Activated naive CD4-positive, alpha-beta T cell treated with anti-CD3 and anti-CD28 coated beads, Interleukin-2, amount 50 U/mL, for 24 hours (primary cell): ENCODE measurements around the gene MZB1.
A peak's percentile ranks its signal among the peaks of the same experiment; 100 is the strongest.
"Not testable (repeated sequence)": the region's sequence is repeated elsewhere in the genome, so short reads cannot be mapped to it uniquely, and the experiment has no call there.

Experiments
- H3K27ac Mint-ChIP-seq: one replicate; pipeline ENCODE4 v1.8.0; 2021; ENCODE audit warnings: mild to moderate bottlenecking, mixed read lengths
- H3K27me3 Mint-ChIP-seq: one replicate; pipeline ENCODE4 v1.8.0; 2021; ENCODE audit warnings: mixed read lengths
- H3K36me3 Mint-ChIP-seq: one replicate; pipeline ENCODE4 v1.8.0; 2021; ENCODE audit warnings: mixed read lengths
- H3K4me1 Mint-ChIP-seq: one replicate; pipeline ENCODE4 v1.8.0; 2021; ENCODE audit warnings: mixed read lengths
- H3K4me3 Mint-ChIP-seq: one replicate; pipeline ENCODE4 v1.8.0; 2021; ENCODE audit warnings: mild to moderate bottlenecking, mixed read lengths
- H3K9me3 Mint-ChIP-seq: one replicate; pipeline ENCODE4 v1.8.0; 2021; ENCODE audit warnings: mixed read lengths

The MZB1 gene

GRCh38 chr5:139376364-139376763 lies 13.3 kb downstream of the MZB1 start:
- no peak overlapping the region for H3K4me3 Mint-ChIP-seq
- H3K9me3 Mint-ChIP-seq, result no peaks in the 10 kb centered on the region
- no peak overlapping the region for H3K27ac Mint-ChIP-seq
- H3K27me3 Mint-ChIP-seq, result no peaks in the 10 kb centered on the region
- H3K4me1 Mint-ChIP-seq, result no peaks in the 10 kb centered on the region
- peaks cover 1% of the 10 kb centered on the region for H3K36me3 Mint-ChIP-seq

GRCh38 chr5:139374909-139375308 lies 14.8 kb downstream of the MZB1 start:
- Mint-ChIP-seq H3K4me3 (no peak overlapping the region), H3K4me1 (no peaks in the 10 kb centered on the region), H3K27me3 (no peaks in the 10 kb centered on the region), H3K9me3 (no peaks in the 10 kb centered on the region), H3K27ac (no peak overlapping the region), H3K36me3 (peaks cover 1% of the 10 kb centered on the region)

GRCh38 chr5:139371482-139372435 lies 18.0 kb downstream of the MZB1 start:
- peaks cover 3% of the 10 kb centered on the region for H3K36me3 Mint-ChIP-seq
- H3K9me3 Mint-ChIP-seq, result no peaks in the 10 kb centered on the region
- no peaks in the 10 kb centered on the region for H3K27me3 Mint-ChIP-seq
- no peak overlapping the region for H3K27ac Mint-ChIP-seq
- H3K4me3 Mint-ChIP-seq, result no peak overlapping the region
- no peaks in the 10 kb centered on the region for H3K4me1 Mint-ChIP-seq

- Mint-ChIP-seq H3K36me3 (peaks cover 5% of the 10 kb centered on the region), H3K4me3 (no peak overlapping the region), H3K27ac (no peak overlapping the region), H3K27me3 (no peaks in the 10 kb centered on the region), H3K9me3 (no peaks in the 10 kb centered on the region), H3K4me1 (no peaks in the 10 kb centered on the region)
Observed at GRCh38 chr5:139369181-139369580, 20.5 kb downstream of the MZB1 start.

- H3K4me1 Mint-ChIP-seq, result no peaks in the 10 kb centered on the region
- H3K36me3 Mint-ChIP-seq, result peaks cover 7% of the 10 kb centered on the region
- H3K4me3 Mint-ChIP-seq, result no peak overlapping the region
Observed at GRCh38 chr5:139368613-139369012, 21.1 kb downstream of the MZB1 start.

GRCh38 chr5:139364466-139364865 lies 25.2 kb downstream of the MZB1 start:
- Mint-ChIP-seq H3K4me3 (no peak overlapping the region), H3K36me3 (peaks cover 6% of the 10 kb centered on the region), H3K9me3 (no peaks in the 10 kb centered on the region), H3K27me3 (no peaks in the 10 kb centered on the region), H3K4me1 (peaks cover 15% of the 10 kb centered on the region), H3K27ac (no peak overlapping the region)

More at GRCh38 chr5:139368613-139369012, 21.1 kb downstream of the MZB1 start:
- Mint-ChIP-seq H3K9me3 (no peaks in the 10 kb centered on the region), H3K27ac (peak overlapping the region; percentile 66), H3K27me3 (no peaks in the 10 kb centered on the region)

GRCh38 chr5:139363937-139364336 lies 25.8 kb downstream of the MZB1 start:
- Mint-ChIP-seq H3K27me3 (no peaks in the 10 kb centered on the region), H3K4me3 (no peak overlapping the region), H3K4me1 (peaks cover 16% of the 10 kb centered on the region), H3K9me3 (no peaks in the 10 kb centered on the region), H3K36me3 (peaks cover 6% of the 10 kb centered on the region), H3K27ac (no peak overlapping the region)

GRCh38 chr5:139361835-139362429 lies 27.8 kb downstream of the MZB1 start:
- Mint-ChIP-seq H3K36me3 (peaks cover 7% of the 10 kb centered on the region), H3K4me3 (no peak overlapping the region), H3K4me1 (peaks cover 31% of the 10 kb centered on the region), H3K27me3 (no peaks in the 10 kb centered on the region), H3K27ac (no peak overlapping the region), H3K9me3 (no peaks in the 10 kb centered on the region)

- no peaks in the 10 kb centered on the region for H3K27me3 Mint-ChIP-seq
- H3K4me3 Mint-ChIP-seq, result no peak overlapping the region
- H3K36me3 Mint-ChIP-seq, result peaks cover 7% of the 10 kb centered on the region
- H3K4me1 Mint-ChIP-seq, result peaks cover 37% of the 10 kb centered on the region
- H3K9me3 Mint-ChIP-seq, result no peaks in the 10 kb centered on the region
- no peak overlapping the region for H3K27ac Mint-ChIP-seq
Observed at GRCh38 chr5:139360384-139360783, 29.3 kb downstream of the MZB1 start.

GRCh38 chr5:139358064-139358463 lies 31.6 kb downstream of the MZB1 start:
- Mint-ChIP-seq H3K36me3 (peaks cover 9% of the 10 kb centered on the region), H3K4me3 (no peak overlapping the region), H3K9me3 (peaks cover 5% of the 10 kb centered on the region), H3K4me1 (peaks cover 48% of the 10 kb centered on the region), H3K27ac (no peak overlapping the region), H3K27me3 (no peaks in the 10 kb centered on the region)

- peaks cover 57% of the 10 kb centered on the region for H3K4me1 Mint-ChIP-seq
- H3K27me3 Mint-ChIP-seq, H3K4me3 Mint-ChIP-seq, H3K9me3 Mint-ChIP-seq, H3K27ac Mint-ChIP-seq, H3K36me3 Mint-ChIP-seq: not testable (repeated sequence)
Observed at GRCh38 chr5:139355900-139356299, 33.8 kb downstream of the MZB1 start.

- Mint-ChIP-seq H3K27ac (no peak overlapping the region), H3K4me1 (peaks cover 61% of the 10 kb centered on the region), H3K9me3 (peaks cover 5% of the 10 kb centered on the region), H3K4me3 (no peak overlapping the region), H3K27me3 (no peaks in the 10 kb centered on the region), H3K36me3 (peaks cover 9% of the 10 kb centered on the region)
Observed at GRCh38 chr5:139354186-139354585, 35.5 kb downstream of the MZB1 start.

GRCh38 chr5:139347863-139348262 lies 41.9 kb downstream of the MZB1 start:
- H3K9me3 Mint-ChIP-seq, H3K27ac Mint-ChIP-seq, H3K4me3 Mint-ChIP-seq, H3K27me3 Mint-ChIP-seq: not testable (repeated sequence)
- Mint-ChIP-seq H3K36me3 (peaks cover 13% of the 10 kb centered on the region), H3K4me1 (peaks cover 67% of the 10 kb centered on the region)

- H3K27me3 Mint-ChIP-seq, H3K9me3 Mint-ChIP-seq: not testable (repeated sequence)
- peak overlapping the region; percentile 19 for H3K4me3 Mint-ChIP-seq
- H3K36me3 Mint-ChIP-seq, result peaks cover 13% of the 10 kb centered on the region
- peak overlapping the region; percentile 17 for H3K27ac Mint-ChIP-seq
- peaks cover 60% of the 10 kb centered on the region for H3K4me1 Mint-ChIP-seq
Observed at GRCh38 chr5:139345442-139345841, 44.3 kb downstream of the MZB1 start.

GRCh38 chr5:139344177-139344576 lies 45.5 kb downstream of the MZB1 start:
- Mint-ChIP-seq H3K4me3 (peak overlapping the region; percentile 98), H3K4me1 (peaks cover 58% of the 10 kb centered on the region), H3K27ac (no peak overlapping the region), H3K36me3 (peaks cover 13% of the 10 kb centered on the region), H3K27me3 (no peaks in the 10 kb centered on the region), H3K9me3 (no peaks in the 10 kb centered on the region)

- peaks cover 57% of the 10 kb centered on the region for H3K4me1 Mint-ChIP-seq
- peak overlapping the region; percentile 98 for H3K4me3 Mint-ChIP-seq
- H3K36me3 Mint-ChIP-seq, result peaks cover 11% of the 10 kb centered on the region
- no peaks in the 10 kb centered on the region for H3K9me3 Mint-ChIP-seq
- peak overlapping the region; percentile 99 for H3K27ac Mint-ChIP-seq
- no peaks in the 10 kb centered on the region for H3K27me3 Mint-ChIP-seq
Observed at GRCh38 chr5:139343476-139343875, 46.2 kb downstream of the MZB1 start.
